GM23338 (cell line): ENCODE data around the gene CENPV. TPM values are rescaled to one million over a fixed set of nuclear protein-coding genes. Genes with fewer than 3 reads are reported as not detected.
"Not testable (repeated sequence)": the region's sequence is repeated elsewhere in the genome, so short reads cannot be mapped to it uniquely, and the experiment has no call there.

ENCODE experiments used
- ATAC-seq: fragments of 200-7000 bp; cut with Tn5 transposase; 3 replicates; pipeline ENCODE4 v1.9.1; 2020
- DNase-seq: peaks from one replicate; pipeline ENCODE4 v3.0.0-alpha.2; 2015; ENCODE audit warnings: low spot score
- H2AFZ ChIP-seq: fragments of 200-600 bp; sonication (generic); 2 replicates; pipeline ENCODE4 v1.8.0; 2016; ENCODE audit warnings: antibody characterized with exemption, mild to moderate bottlenecking, moderate library complexity
- H3F3A ChIP-seq: fragments of 200-600 bp; sonication (generic); replicated peaks from 2 replicates; pipeline ENCODE4 v1.8.0; 2017; ENCODE audit warnings: antibody characterized with exemption, mixed run types, low read depth
- H3K27ac ChIP-seq: fragments of 200-600 bp; sonication (generic); 2 replicates; pipeline ENCODE4 v1.6.1; 2016; ENCODE audit warnings: low read depth
- H3K27me3 ChIP-seq: fragments of 200-600 bp; sonication (generic); 2 replicates; pipeline ENCODE4 v1.8.0; 2016; ENCODE audit warnings: mild to moderate bottlenecking, mixed run types, moderate library complexity; ENCODE audit not compliant: insufficient read depth
- H3K36me3 ChIP-seq: fragments of 200-600 bp; sonication (generic); 2 replicates; pipeline ENCODE4 v1.8.0; 2016; ENCODE audit warnings: mild to moderate bottlenecking; ENCODE audit not compliant: insufficient read depth
- H3K4me1 ChIP-seq: fragments of 200-600 bp; sonication (generic); 2 replicates; pipeline ENCODE4 v1.8.0; 2016; ENCODE audit warnings: mild to moderate bottlenecking, moderate library complexity; ENCODE audit not compliant: insufficient read depth
- H3K4me2 ChIP-seq: fragments of 200-600 bp; sonication (generic); 2 replicates; pipeline ENCODE4 v1.7.1; 2017; ENCODE audit warnings: mixed run types
- H3K4me3 ChIP-seq: fragments of 200-600 bp; sonication (generic); 2 replicates; pipeline ENCODE4 v1.6.1; 2016; ENCODE audit warnings: mixed run types
- H3K79me2 ChIP-seq: fragments of 200-600 bp; sonication (generic); replicated peaks from 2 replicates; pipeline ENCODE4 v1.8.0; 2017; ENCODE audit warnings: mild to moderate bottlenecking; ENCODE audit not compliant: insufficient read depth
- H3K9me2 ChIP-seq: fragments of 200-600 bp; sonication (generic); 2 replicates; pipeline ENCODE4 v1.8.0; 2017; ENCODE audit not compliant: insufficient read depth
- H4K20me1 ChIP-seq: fragments of 200-600 bp; sonication (generic); replicated peaks from 2 replicates; pipeline ENCODE4 v1.8.0; 2017; ENCODE audit warnings: mild to moderate bottlenecking; ENCODE audit not compliant: insufficient read depth
- H3K27ac Mint-ChIP-seq: 2 replicates; pipeline ENCODE4 v1.8.0; 2020; ENCODE audit warnings: inconsistent platforms, mild to moderate bottlenecking, moderate library complexity, mixed read lengths
- H3K27me3 Mint-ChIP-seq: 3 replicates; pipeline ENCODE4 v1.8.0; 2022; ENCODE audit warnings: low read depth, mild to moderate bottlenecking, moderate library complexity, mixed read lengths, inconsistent platforms; ENCODE audit not compliant: insufficient read depth, poor library complexity
- H3K36me3 Mint-ChIP-seq: 3 replicates; pipeline ENCODE4 v1.8.0; 2021; ENCODE audit warnings: low read depth, mild to moderate bottlenecking, inconsistent platforms, moderate library complexity, mixed read lengths
- H3K4me1 Mint-ChIP-seq: 3 replicates; pipeline ENCODE4 v1.8.0; 2020; ENCODE audit warnings: mild to moderate bottlenecking, inconsistent platforms, mixed read lengths
- H3K4me3 Mint-ChIP-seq: 3 replicates; pipeline ENCODE4 v1.8.0; 2021; ENCODE audit warnings: moderate library complexity, mild to moderate bottlenecking, inconsistent platforms, mixed read lengths
- H3K9me3 Mint-ChIP-seq: 3 replicates; pipeline ENCODE4 v1.8.0; 2020; ENCODE audit warnings: moderate library complexity, mild to moderate bottlenecking, inconsistent platforms, mixed read lengths
- CREB1 ChIP-seq: fragments of 250-450 bp; sonication (Bioruptor Pico); IDR thresholded peaks from 2 replicates; pipeline ENCODE4 v1.5.0; 2020; ENCODE audit warnings: low read depth, mild to moderate bottlenecking, moderate library complexity
- EZH2 ChIP-seq: fragments of 200-600 bp; sonication (generic); IDR thresholded peaks from one replicate; pipeline ENCODE4 v1.8.0; 2017; ENCODE audit warnings: antibody characterized with exemption, mild to moderate bottlenecking, low read depth; ENCODE audit not compliant: unreplicated experiment
- EZH2phosphoT487 ChIP-seq: fragments of 200-600 bp; sonication (generic); IDR thresholded peaks from one replicate; pipeline ENCODE4 v1.8.1; 2018; ENCODE audit warnings: antibody characterized with exemption; ENCODE audit not compliant: unreplicated experiment
- JUNB ChIP-seq: IDR thresholded peaks from one replicate; pipeline ENCODE4 v1.6.1; 2016; ENCODE audit warnings: antibody characterized with exemption; ENCODE audit not compliant: unreplicated experiment
- POLR2AphosphoS5 ChIP-seq: IDR thresholded peaks from 2 replicates; pipeline ENCODE4 v1.6.1; 2016; ENCODE audit warnings: antibody characterized with exemption, low read depth
- STAT1 ChIP-seq: IDR thresholded peaks from one replicate; pipeline ENCODE4 v1.6.1; 2016; ENCODE audit warnings: antibody characterized with exemption; ENCODE audit not compliant: unreplicated experiment
- polyA plus RNA-seq: library from polyadenylated mRNA; unstranded; fragments of >200 nt; fragmentation: Nextera tagmentation; extraction: Ambion mirVana; gene quantifications from 2 replicates; pipeline ENCODE4 v1.2.1, GENCODE V29; 2016
- total RNA-seq: library from RNA; depleted of rRNA; stranded (reverse); fragments of >200 nt; shearing (Covaris generic); gene quantifications from 2 replicates; pipeline ENCODE4 v1.2.3, GENCODE V29; 2014
- TF ChIP-seq, protein P1 (sequence below): fragments of 250-450 bp; sonication (Bioruptor Pico); IDR thresholded peaks from 2 replicates; pipeline ENCODE4 v1.5.0; 2020; ENCODE audit warnings: mild to moderate bottlenecking, moderate library complexity
- TF ChIP-seq, protein P2 (sequence below): IDR thresholded peaks from one replicate; pipeline ENCODE4 v1.6.1; 2018; ENCODE audit warnings: antibody characterized with exemption; ENCODE audit not compliant: unreplicated experiment
- TF ChIP-seq, protein P3 (sequence below), 2 experiments: fragments of 200-600 bp in 1 of 2; sonication (generic) in 1 of 2; conservative IDR thresholded peaks; 2 replicates each; pipeline versions ENCODE4 v1.5.1 to v1.6.1; 2016 to 2017; ENCODE audit warnings: antibody characterized with exemption in 2 of 2, low read depth in 2 of 2, mild to moderate bottlenecking in 2 of 2, moderate library complexity in 1 of 2

The CENPV gene
- total and polyA plus RNA-seq, 2 experiments from 2014 or later, result 139 to 300 TPM

DNA sequence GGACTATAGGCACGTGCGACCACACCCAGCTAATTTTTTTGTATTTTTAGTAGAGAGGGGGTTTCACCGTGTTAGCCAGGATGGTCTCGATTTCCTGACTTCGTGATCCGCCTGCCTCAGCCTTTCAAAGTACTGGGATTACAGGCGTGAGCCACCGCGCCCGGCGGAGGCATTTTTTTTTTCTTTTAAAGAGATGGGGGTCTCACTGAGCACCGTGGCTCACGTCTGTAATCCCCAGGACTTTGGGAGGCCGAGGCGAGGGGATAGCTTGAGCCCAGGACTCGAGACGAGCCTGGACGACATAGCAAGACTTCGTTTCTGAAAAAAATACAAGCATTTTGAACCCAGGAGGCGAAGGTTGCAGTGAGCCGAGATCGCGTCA is 32.8 kb upstream of the CENPV start:
- Histone ChIP-seq H3K36me3 (peaks cover 11% of the 10 kb centered on the region; the same call in 1 of the 2 replicates), H3K79me2 (peaks cover 23% of the 10 kb centered on the region), H3F3A (peaks cover 29% of the 10 kb centered on the region), H3K27ac (peak overlapping the region; percentile 98), H3K4me3 (peak overlapping the region; percentile 52), H3K4me2 (peak overlapping the region; percentile 61), H2AFZ (peak overlapping the region; percentile 54; the same call in 1 of the 2 replicates)
- not testable (repeated sequence) for H3K4me1 ChIP-seq, H3K9me3 Mint-ChIP-seq, H3K9me2 ChIP-seq, H3K27me3 ChIP-seq, ATAC-seq, H4K20me1 ChIP-seq, DNase-seq
- peaks cover 31% of the 10 kb centered on the region for H3K4me1 Mint-ChIP-seq
- H3K36me3 Mint-ChIP-seq, result peaks cover 42% of the 10 kb centered on the region
- H3K27ac Mint-ChIP-seq, result peak overlapping the region; percentile 98; the same call in 1 of the 2 replicates
- peaks cover 10% of the 10 kb centered on the region for H3K27me3 Mint-ChIP-seq
- H3K4me3 Mint-ChIP-seq, result peak overlapping the region; percentile 85

DNA sequence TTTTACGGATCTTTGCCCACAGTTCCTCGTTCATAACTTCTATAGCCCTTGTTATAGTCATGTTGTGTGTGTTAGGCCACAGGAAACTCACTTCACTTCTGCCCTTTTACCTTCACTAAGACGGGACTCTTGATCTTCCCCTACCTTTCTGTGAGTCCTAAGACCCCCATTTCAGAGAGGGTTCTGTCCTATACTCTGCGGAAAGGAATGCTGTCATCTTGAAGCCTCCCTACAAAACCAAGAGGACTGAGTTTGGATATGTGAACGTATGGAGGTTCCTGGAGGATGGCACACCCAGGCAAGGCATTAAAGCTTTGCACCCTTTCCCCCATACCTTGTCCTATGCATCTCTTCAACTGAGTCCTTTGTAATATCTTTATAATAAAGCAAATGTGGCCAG is 31.3 kb upstream of the CENPV start:
- H3K36me3 ChIP-seq, result peaks cover 11% of the 10 kb centered on the region; the same call in 1 of the 2 replicates
- Mint-ChIP-seq H3K36me3 (peaks cover 44% of the 10 kb centered on the region), H3K4me1 (peaks cover 31% of the 10 kb centered on the region), H3K9me3 (no peaks in the 10 kb centered on the region; the same call in 2 of the 3 replicates), H3K27me3 (peaks cover 16% of the 10 kb centered on the region), H3K4me3 (no peak overlapping the region), H3K27ac (no peak overlapping the region)
- H4K20me1 ChIP-seq, result peaks cover 3% of the 10 kb centered on the region; the same call in 1 of the 2 replicates
- DNase-seq (no peak), ATAC-seq (no peak)
- H3K9me2 ChIP-seq, result no peaks in the 10 kb centered on the region
- no peaks in the 10 kb centered on the region for H3K27me3 ChIP-seq
- H2AFZ ChIP-seq, result no peak overlapping the region
- no peak overlapping the region for H3K4me2 ChIP-seq
- H3K27ac ChIP-seq, result no peak overlapping the region
- peaks cover 29% of the 10 kb centered on the region for H3F3A ChIP-seq
- H3K79me2 ChIP-seq, result peaks cover 23% of the 10 kb centered on the region
- H3K4me1 ChIP-seq, result peaks cover 5% of the 10 kb centered on the region
- no peak overlapping the region for H3K4me3 ChIP-seq
- TF ChIP-seq, protein P1, sequence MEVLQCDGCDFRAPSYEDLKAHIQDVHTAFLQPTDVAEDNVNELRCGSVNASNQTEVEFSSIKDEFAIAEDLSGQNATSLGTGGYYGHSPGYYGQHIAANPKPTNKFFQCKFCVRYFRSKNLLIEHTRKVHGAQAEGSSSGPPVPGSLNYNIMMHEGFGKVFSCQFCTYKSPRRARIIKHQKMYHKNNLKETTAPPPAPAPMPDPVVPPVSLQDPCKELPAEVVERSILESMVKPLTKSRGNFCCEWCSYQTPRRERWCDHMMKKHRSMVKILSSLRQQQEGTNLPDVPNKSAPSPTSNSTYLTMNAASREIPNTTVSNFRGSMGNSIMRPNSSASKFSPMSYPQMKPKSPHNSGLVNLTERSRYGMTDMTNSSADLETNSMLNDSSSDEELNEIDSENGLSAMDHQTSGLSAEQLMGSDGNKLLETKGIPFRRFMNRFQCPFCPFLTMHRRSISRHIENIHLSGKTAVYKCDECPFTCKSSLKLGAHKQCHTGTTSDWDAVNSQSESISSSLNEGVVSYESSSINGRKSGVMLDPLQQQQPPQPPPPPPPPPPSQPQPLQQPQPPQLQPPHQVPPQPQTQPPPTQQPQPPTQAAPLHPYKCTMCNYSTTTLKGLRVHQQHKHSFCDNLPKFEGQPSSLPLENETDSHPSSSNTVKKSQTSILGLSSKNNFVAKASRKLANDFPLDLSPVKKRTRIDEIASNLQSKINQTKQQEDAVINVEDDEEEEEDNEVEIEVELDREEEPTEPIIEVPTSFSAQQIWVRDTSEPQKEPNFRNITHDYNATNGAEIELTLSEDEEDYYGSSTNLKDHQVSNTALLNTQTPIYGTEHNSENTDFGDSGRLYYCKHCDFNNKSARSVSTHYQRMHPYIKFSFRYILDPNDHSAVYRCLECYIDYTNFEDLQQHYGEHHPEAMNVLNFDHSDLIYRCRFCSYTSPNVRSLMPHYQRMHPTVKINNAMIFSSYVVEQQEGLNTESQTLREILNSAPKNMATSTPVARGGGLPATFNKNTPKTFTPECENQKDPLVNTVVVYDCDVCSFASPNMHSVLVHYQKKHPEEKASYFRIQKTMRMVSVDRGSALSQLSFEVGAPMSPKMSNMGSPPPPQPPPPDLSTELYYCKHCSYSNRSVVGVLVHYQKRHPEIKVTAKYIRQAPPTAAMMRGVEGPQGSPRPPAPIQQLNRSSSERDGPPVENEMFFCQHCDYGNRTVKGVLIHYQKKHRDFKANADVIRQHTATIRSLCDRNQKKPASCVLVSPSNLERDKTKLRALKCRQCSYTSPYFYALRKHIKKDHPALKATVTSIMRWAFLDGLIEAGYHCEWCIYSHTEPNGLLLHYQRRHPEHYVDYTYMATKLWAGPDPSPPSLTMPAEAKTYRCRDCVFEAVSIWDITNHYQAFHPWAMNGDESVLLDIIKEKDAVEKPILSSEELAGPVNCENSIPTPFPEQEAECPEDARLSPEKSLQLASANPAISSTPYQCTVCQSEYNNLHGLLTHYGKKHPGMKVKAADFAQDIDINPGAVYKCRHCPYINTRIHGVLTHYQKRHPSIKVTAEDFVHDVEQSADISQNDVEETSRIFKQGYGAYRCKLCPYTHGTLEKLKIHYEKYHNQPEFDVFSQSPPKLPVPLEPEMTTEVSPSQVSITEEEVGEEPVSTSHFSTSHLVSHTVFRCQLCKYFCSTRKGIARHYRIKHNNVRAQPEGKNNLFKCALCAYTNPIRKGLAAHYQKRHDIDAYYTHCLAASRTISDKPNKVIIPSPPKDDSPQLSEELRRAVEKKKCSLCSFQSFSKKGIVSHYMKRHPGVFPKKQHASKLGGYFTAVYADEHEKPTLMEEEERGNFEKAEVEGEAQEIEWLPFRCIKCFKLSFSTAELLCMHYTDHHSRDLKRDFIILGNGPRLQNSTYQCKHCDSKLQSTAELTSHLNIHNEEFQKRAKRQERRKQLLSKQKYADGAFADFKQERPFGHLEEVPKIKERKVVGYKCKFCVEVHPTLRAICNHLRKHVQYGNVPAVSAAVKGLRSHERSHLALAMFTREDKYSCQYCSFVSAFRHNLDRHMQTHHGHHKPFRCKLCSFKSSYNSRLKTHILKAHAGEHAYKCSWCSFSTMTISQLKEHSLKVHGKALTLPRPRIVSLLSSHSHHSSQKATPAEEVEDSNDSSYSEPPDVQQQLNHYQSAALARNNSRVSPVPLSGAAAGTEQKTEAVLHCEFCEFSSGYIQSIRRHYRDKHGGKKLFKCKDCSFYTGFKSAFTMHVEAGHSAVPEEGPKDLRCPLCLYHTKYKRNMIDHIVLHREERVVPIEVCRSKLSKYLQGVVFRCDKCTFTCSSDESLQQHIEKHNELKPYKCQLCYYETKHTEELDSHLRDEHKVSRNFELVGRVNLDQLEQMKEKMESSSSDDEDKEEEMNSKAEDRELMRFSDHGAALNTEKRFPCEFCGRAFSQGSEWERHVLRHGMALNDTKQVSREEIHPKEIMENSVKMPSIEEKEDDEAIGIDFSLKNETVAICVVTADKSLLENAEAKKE (CRISPR knock-in tag), result no peak
- TF ChIP-seq CREB1 (no peak), EZH2phosphoT487 (no peak), JUNB (no peak), EZH2 (no peak), STAT1 (no peak), POLR2AphosphoS5 (no peak)
- TF ChIP-seq, protein P2, sequence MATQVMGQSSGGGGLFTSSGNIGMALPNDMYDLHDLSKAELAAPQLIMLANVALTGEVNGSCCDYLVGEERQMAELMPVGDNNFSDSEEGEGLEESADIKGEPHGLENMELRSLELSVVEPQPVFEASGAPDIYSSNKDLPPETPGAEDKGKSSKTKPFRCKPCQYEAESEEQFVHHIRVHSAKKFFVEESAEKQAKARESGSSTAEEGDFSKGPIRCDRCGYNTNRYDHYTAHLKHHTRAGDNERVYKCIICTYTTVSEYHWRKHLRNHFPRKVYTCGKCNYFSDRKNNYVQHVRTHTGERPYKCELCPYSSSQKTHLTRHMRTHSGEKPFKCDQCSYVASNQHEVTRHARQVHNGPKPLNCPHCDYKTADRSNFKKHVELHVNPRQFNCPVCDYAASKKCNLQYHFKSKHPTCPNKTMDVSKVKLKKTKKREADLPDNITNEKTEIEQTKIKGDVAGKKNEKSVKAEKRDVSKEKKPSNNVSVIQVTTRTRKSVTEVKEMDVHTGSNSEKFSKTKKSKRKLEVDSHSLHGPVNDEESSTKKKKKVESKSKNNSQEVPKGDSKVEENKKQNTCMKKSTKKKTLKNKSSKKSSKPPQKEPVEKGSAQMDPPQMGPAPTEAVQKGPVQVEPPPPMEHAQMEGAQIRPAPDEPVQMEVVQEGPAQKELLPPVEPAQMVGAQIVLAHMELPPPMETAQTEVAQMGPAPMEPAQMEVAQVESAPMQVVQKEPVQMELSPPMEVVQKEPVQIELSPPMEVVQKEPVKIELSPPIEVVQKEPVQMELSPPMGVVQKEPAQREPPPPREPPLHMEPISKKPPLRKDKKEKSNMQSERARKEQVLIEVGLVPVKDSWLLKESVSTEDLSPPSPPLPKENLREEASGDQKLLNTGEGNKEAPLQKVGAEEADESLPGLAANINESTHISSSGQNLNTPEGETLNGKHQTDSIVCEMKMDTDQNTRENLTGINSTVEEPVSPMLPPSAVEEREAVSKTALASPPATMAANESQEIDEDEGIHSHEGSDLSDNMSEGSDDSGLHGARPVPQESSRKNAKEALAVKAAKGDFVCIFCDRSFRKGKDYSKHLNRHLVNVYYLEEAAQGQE, result no peak
- TF ChIP-seq, protein P3, sequence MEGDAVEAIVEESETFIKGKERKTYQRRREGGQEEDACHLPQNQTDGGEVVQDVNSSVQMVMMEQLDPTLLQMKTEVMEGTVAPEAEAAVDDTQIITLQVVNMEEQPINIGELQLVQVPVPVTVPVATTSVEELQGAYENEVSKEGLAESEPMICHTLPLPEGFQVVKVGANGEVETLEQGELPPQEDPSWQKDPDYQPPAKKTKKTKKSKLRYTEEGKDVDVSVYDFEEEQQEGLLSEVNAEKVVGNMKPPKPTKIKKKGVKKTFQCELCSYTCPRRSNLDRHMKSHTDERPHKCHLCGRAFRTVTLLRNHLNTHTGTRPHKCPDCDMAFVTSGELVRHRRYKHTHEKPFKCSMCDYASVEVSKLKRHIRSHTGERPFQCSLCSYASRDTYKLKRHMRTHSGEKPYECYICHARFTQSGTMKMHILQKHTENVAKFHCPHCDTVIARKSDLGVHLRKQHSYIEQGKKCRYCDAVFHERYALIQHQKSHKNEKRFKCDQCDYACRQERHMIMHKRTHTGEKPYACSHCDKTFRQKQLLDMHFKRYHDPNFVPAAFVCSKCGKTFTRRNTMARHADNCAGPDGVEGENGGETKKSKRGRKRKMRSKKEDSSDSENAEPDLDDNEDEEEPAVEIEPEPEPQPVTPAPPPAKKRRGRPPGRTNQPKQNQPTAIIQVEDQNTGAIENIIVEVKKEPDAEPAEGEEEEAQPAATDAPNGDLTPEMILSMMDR (conservative IDR thresholded peaks at IDR 0.05; ENCODE audit: low read depth in 2 of 2), result no peak
